HG03457 (cell line): ENCODE results near the gene SCTR.

Source experiments
- ATAC-seq: cut with Tn5 transposase; IDR thresholded peaks from one replicate; pipeline ENCODE4 v1.9.1; 2021; ENCODE audit warnings: moderate number of reproducible peaks; ENCODE audit not compliant: unreplicated experiment

The SCTR gene

GRCh38 chr2:119523383-119523951, 816 bp downstream of the SCTR start:
- no peak for ATAC-seq

GRCh38 chr2:119522671-119523070, 1.6 kb downstream of the SCTR start:
- ATAC-seq: no peak

GRCh38 chr2:119521433-119522050, 2.7 kb downstream of the SCTR start:
- ATAC-seq: no peak

- ATAC-seq: no peak
Measured at GRCh38 chr2:119520696-119521432, 3.4 kb downstream of the SCTR start.

GRCh38 chr2:119519057-119519408, 5.2 kb downstream of the SCTR start:
- ATAC-seq: no peak

GRCh38 chr2:119518401-119519056, 5.8 kb downstream of the SCTR start:
- no peak for ATAC-seq

- ATAC-seq: no peak
Measured at GRCh38 chr2:119517433-119517832, 6.8 kb downstream of the SCTR start.

GRCh38 chr2:119516121-119516520, 8.2 kb downstream of the SCTR start:
- ATAC-seq: no peak

- no peak for ATAC-seq
Measured at GRCh38 chr2:119513832-119514231, 10.5 kb downstream of the SCTR start.

GRCh38 chr2:119512946-119513345, 11.3 kb downstream of the SCTR start:
- no peak for ATAC-seq

GRCh38 chr2:119511989-119512388, 12.3 kb downstream of the SCTR start:
- ATAC-seq: no peak

GRCh38 chr2:119508756-119509155, 15.5 kb downstream of the SCTR start:
- ATAC-seq: no peak

- no peak for ATAC-seq
Measured at GRCh38 chr2:119496682-119497081, 27.6 kb downstream of the SCTR start.

GRCh38 chr2:119495948-119496347, 28.3 kb downstream of the SCTR start:
- ATAC-seq: no peak

GRCh38 chr2:119494163-119494790, 30.0 kb downstream of the SCTR start:
- no peak for ATAC-seq

GRCh38 chr2:119491776-119492525, 32.3 kb downstream of the SCTR start:
- no peak for ATAC-seq

- no peak for ATAC-seq
Measured at GRCh38 chr2:119490653-119491195, 33.6 kb downstream of the SCTR start.

GRCh38 chr2:119490106-119490505, 34.2 kb downstream of the SCTR start:
- ATAC-seq: no peak

- ATAC-seq: no peak
Measured at GRCh38 chr2:119489232-119489952, 34.9 kb downstream of the SCTR start.
